ENCODE results near the gene SH3BP2. TPM values are rescaled to one million over a fixed set of nuclear protein-coding genes. Genes with fewer than 3 reads are reported as not detected.

Gene SH3BP2
- total RNA-seq, 3 donors from 2014 or later = 72.2 to 77.9 (median 76.7) TPM

GRCh38 chr4:2793586-2794485 is 951 bp downstream of the SH3BP2 start:
- no peaks in the 10 kb centered on the region for H3K27me3 Mint-ChIP-seq (ENCODE audit: low read depth)
- DNase-seq = peak; percentile 54
- no peaks in the 10 kb centered on the region for H3K9me3 Mint-ChIP-seq
- peaks cover 52% of the 10 kb centered on the region for H3K4me1 Mint-ChIP-seq (ENCODE audit: low read depth)
- H3K36me3 Mint-ChIP-seq (ENCODE audit: insufficient read depth) = no peaks in the 10 kb centered on the region
- peak overlapping the region; percentile 86 for H3K4me3 Mint-ChIP-seq
- ATAC-seq = peak; percentile 57 to 63

- peak overlapping the region; percentile 86 for H3K4me3 Mint-ChIP-seq
- no peak for ATAC-seq
- no peaks in the 10 kb centered on the region for H3K9me3 Mint-ChIP-seq
- H3K4me1 Mint-ChIP-seq (ENCODE audit: low read depth) = peaks cover 49% of the 10 kb centered on the region
- no peaks in the 10 kb centered on the region for H3K36me3 Mint-ChIP-seq (ENCODE audit: insufficient read depth)
- DNase-seq = no peak
- no peaks in the 10 kb centered on the region for H3K27me3 Mint-ChIP-seq (ENCODE audit: low read depth)
These were observed 1.8 kb downstream of the SH3BP2 start for GRCh38 chr4:2794486-2795299.

GRCh38 chr4:2795300-2795892 is 2.5 kb downstream of the SH3BP2 start:
- Mint-ChIP-seq H3K4me1 (ENCODE audit: low read depth) (peaks cover 53% of the 10 kb centered on the region), H3K4me3 (peak overlapping the region; percentile 7), H3K9me3 (no peaks in the 10 kb centered on the region), H3K27me3 (ENCODE audit: low read depth) (no peaks in the 10 kb centered on the region), H3K36me3 (ENCODE audit: insufficient read depth) (no peaks in the 10 kb centered on the region)
- DNase-seq (no peak), ATAC-seq (no peak)

GRCh38 chr4:2795893-2796848 is 3.3 kb downstream of the SH3BP2 start:
- Mint-ChIP-seq H3K27me3 (ENCODE audit: low read depth) (no peaks in the 10 kb centered on the region), H3K4me1 (ENCODE audit: low read depth) (peaks cover 57% of the 10 kb centered on the region), H3K4me3 (no peak overlapping the region), H3K36me3 (ENCODE audit: insufficient read depth) (no peaks in the 10 kb centered on the region), H3K9me3 (no peaks in the 10 kb centered on the region)
- DNase-seq (no peak), ATAC-seq (no peak)

- peaks cover 60% of the 10 kb centered on the region for H3K4me1 Mint-ChIP-seq (ENCODE audit: low read depth)
- DNase-seq (no peak), ATAC-seq (no peak)
- H3K9me3 Mint-ChIP-seq = no peaks in the 10 kb centered on the region
- H3K27me3 Mint-ChIP-seq (ENCODE audit: low read depth) = no peaks in the 10 kb centered on the region
- H3K4me3 Mint-ChIP-seq = no peak overlapping the region
- no peaks in the 10 kb centered on the region for H3K36me3 Mint-ChIP-seq (ENCODE audit: insufficient read depth)
These were observed 4.1 kb downstream of the SH3BP2 start for GRCh38 chr4:2796849-2797544.

GRCh38 chr4:2797545-2798305 is 4.8 kb downstream of the SH3BP2 start:
- DNase-seq (peak; percentile 50), ATAC-seq (peak; percentile 42 to 62)
- H3K9me3 Mint-ChIP-seq = no peaks in the 10 kb centered on the region
- no peaks in the 10 kb centered on the region for H3K27me3 Mint-ChIP-seq (ENCODE audit: low read depth)
- H3K36me3 Mint-ChIP-seq (ENCODE audit: insufficient read depth) = no peaks in the 10 kb centered on the region
- peak overlapping the region; percentile 71 for H3K4me3 Mint-ChIP-seq
- H3K4me1 Mint-ChIP-seq (ENCODE audit: low read depth) = peaks cover 60% of the 10 kb centered on the region

- no peak for DNase-seq
- ATAC-seq = peak; percentile 39 to 48
- Mint-ChIP-seq H3K36me3 (ENCODE audit: insufficient read depth) (no peaks in the 10 kb centered on the region), H3K9me3 (no peaks in the 10 kb centered on the region), H3K27me3 (ENCODE audit: low read depth) (no peaks in the 10 kb centered on the region), H3K4me1 (ENCODE audit: low read depth) (peaks cover 59% of the 10 kb centered on the region), H3K4me3 (peak overlapping the region; percentile 74)
These were observed 5.7 kb downstream of the SH3BP2 start for GRCh38 chr4:2798399-2799223.

- H3K9me3 Mint-ChIP-seq = no peaks in the 10 kb centered on the region
- peaks cover 52% of the 10 kb centered on the region for H3K4me1 Mint-ChIP-seq (ENCODE audit: low read depth)
- no peaks in the 10 kb centered on the region for H3K36me3 Mint-ChIP-seq (ENCODE audit: insufficient read depth)
- H3K4me3 Mint-ChIP-seq = peak overlapping the region; percentile 74
- H3K27me3 Mint-ChIP-seq (ENCODE audit: low read depth) = no peaks in the 10 kb centered on the region
- ATAC-seq (no peak), DNase-seq (no peak)
These were observed 6.5 kb downstream of the SH3BP2 start for GRCh38 chr4:2799224-2799911.

GRCh38 chr4:2799971-2800690 is 7.2 kb downstream of the SH3BP2 start:
- Mint-ChIP-seq H3K27me3 (ENCODE audit: low read depth) (no peaks in the 10 kb centered on the region), H3K36me3 (ENCODE audit: insufficient read depth) (no peaks in the 10 kb centered on the region), H3K4me1 (ENCODE audit: low read depth) (peaks cover 44% of the 10 kb centered on the region), H3K4me3 (peak overlapping the region; percentile 65), H3K9me3 (no peaks in the 10 kb centered on the region)
- ATAC-seq (no peak), DNase-seq (no peak)

GRCh38 chr4:2800691-2801596 is 8.1 kb downstream of the SH3BP2 start:
- no peak for DNase-seq
- ATAC-seq = peak; percentile 40 to 42
- Mint-ChIP-seq H3K9me3 (no peaks in the 10 kb centered on the region), H3K36me3 (ENCODE audit: insufficient read depth) (no peaks in the 10 kb centered on the region), H3K4me1 (ENCODE audit: low read depth) (peaks cover 43% of the 10 kb centered on the region), H3K27me3 (ENCODE audit: low read depth) (no peaks in the 10 kb centered on the region), H3K4me3 (peak overlapping the region; percentile 53)

Measured in activated T-cell treated with anti-CD3 and anti-CD28 coated beads, Interleukin-2, amount 50 U/mL, for 4 hours (primary cell).